Epithelial cell of esophagus (primary cell): ENCODE measurements around the gene FCHSD2.
A peak's percentile ranks its signal among the peaks of the same experiment; 100 is the strongest.

Experiments
- DNase-seq: peaks from one replicate; pipeline ENCODE4 v3.0.0; 2010; ENCODE audit warnings: low read depth
- H3K4me3 ChIP-seq: 2 replicates; pipeline ENCODE4 v1.5.1; 2011; ENCODE audit warnings: mild to moderate bottlenecking, low read length, control low read depth
- CTCF ChIP-seq: IDR thresholded peaks from 2 replicates; pipeline ENCODE4 v1.5.1; 2011; ENCODE audit warnings: low read depth, mild to moderate bottlenecking, low read length, control low read depth, inconsistent platforms; ENCODE audit not compliant: insufficient read depth; ENCODE audit errors: missing control alignments

Gene FCHSD2

GRCh38 chr11:72824811-72825505 lies 317.2 kb downstream of the FCHSD2 start:
- H3K4me3 ChIP-seq, result no peak overlapping the region
- TF ChIP-seq CTCF, result no peak
- DNase-seq, result no peak

- no peak overlapping the region for H3K4me3 ChIP-seq
- no peak for TF ChIP-seq CTCF
- no peak for DNase-seq
Measured at GRCh38 chr11:72824020-72824419, 318.1 kb downstream of the FCHSD2 start.

GRCh38 chr11:72823105-72823804 lies 318.9 kb downstream of the FCHSD2 start:
- H3K4me3 ChIP-seq, result no peak overlapping the region
- no peak for DNase-seq
- TF ChIP-seq CTCF, result no peak

GRCh38 chr11:72821920-72822799 lies 320.0 kb downstream of the FCHSD2 start:
- H3K4me3 ChIP-seq, result peak overlapping the region; percentile 43
- DNase-seq, result peak; percentile 92
- no peak for TF ChIP-seq CTCF

- no peak for TF ChIP-seq CTCF
- DNase-seq, result peak; percentile 33
- peak overlapping the region; percentile 43 for H3K4me3 ChIP-seq
Measured at GRCh38 chr11:72821221-72821919, 320.7 kb downstream of the FCHSD2 start.

GRCh38 chr11:72820439-72821139 lies 321.5 kb downstream of the FCHSD2 start:
- no peak overlapping the region for H3K4me3 ChIP-seq
- no peak for TF ChIP-seq CTCF
- DNase-seq, result peak; percentile 29
